Activated CD4-positive, alpha-beta T cell treated with anti-CD3 and anti-CD28 coated beads, Interleukin-2, amount 50 U/mL, for 16 hours (primary cell): ENCODE data around the gene PDLIM3.

Source experiments
- DNase-seq: peaks from one replicate; pipeline ENCODE4 v3.0.0-alpha.2; 2020

PDLIM3 gene

GRCh38 chr4:185469580-185470154, 65.6 kb downstream of the PDLIM3 start:
- DNase-seq = no peak

GRCh38 chr4:185468999-185469398, 66.3 kb downstream of the PDLIM3 start:
- DNase-seq = no peak

- DNase-seq = no peak
Measured at GRCh38 chr4:185467991-185468390, 67.3 kb downstream of the PDLIM3 start.

- DNase-seq = no peak
Measured at GRCh38 chr4:185467101-185467500, 68.2 kb downstream of the PDLIM3 start.

GRCh38 chr4:185465707-185466106, 69.6 kb downstream of the PDLIM3 start:
- DNase-seq = no peak

- DNase-seq = no peak
Measured at GRCh38 chr4:185464887-185465286, 70.4 kb downstream of the PDLIM3 start.

- DNase-seq = no peak
Measured at GRCh38 chr4:185464183-185464582, 71.1 kb downstream of the PDLIM3 start.

GRCh38 chr4:185463541-185463940, 71.8 kb downstream of the PDLIM3 start:
- DNase-seq = no peak

GRCh38 chr4:185461565-185461964, 73.7 kb downstream of the PDLIM3 start:
- DNase-seq = no peak

GRCh38 chr4:185457136-185457535, 78.2 kb downstream of the PDLIM3 start:
- DNase-seq = no peak

- no peak for DNase-seq
Measured at GRCh38 chr4:185456131-185456530, 79.2 kb downstream of the PDLIM3 start.
